Mammary epithelial cell (primary cell): ENCODE data around the gene TTC28.

Source experiments
- EZH2 ChIP-seq: IDR thresholded peaks from 2 replicates; pipeline ENCODE4 v1.6.1; 2012; ENCODE audit warnings: low read length, inconsistent platforms, borderline replicate concordance
- TF ChIP-seq, protein P1 (sequence below), 2 donors: IDR thresholded peaks in 1 of 2; conservative IDR thresholded peaks in 1 of 2; 2 replicates each; pipeline ENCODE4 v1.5.1; 2011 to 2012; ENCODE audit warnings: inconsistent platforms in 2 of 2, low read length in 2 of 2, mild to moderate bottlenecking in 2 of 2, control low read depth in 1 of 2, low read depth in 1 of 2; ENCODE audit not compliant: insufficient read depth in 1 of 2; ENCODE audit errors: extremely low read depth in 1 of 2

DNA sequence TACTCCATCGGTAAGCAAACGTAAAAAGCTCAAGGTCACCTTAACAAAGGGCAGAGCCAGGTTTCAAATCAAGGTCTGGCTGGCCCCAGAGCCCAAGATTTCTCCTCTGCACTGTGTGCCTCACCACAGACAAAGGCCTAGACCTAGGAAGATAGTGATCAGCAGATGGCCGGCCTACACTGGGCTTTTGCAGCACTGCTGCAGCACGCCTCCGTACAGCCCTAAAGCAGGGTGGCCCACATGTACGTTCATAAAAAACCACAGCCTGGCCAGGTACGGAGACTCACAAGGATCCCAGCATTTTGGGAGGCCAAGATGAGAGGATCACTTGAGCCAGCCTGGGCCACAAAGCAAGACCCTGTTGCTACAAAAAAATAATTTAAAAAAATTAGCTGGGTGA, 654.3 kb downstream of the TTC28 start:
- TF ChIP-seq EZH2 = no peak
- TF ChIP-seq, protein P1, sequence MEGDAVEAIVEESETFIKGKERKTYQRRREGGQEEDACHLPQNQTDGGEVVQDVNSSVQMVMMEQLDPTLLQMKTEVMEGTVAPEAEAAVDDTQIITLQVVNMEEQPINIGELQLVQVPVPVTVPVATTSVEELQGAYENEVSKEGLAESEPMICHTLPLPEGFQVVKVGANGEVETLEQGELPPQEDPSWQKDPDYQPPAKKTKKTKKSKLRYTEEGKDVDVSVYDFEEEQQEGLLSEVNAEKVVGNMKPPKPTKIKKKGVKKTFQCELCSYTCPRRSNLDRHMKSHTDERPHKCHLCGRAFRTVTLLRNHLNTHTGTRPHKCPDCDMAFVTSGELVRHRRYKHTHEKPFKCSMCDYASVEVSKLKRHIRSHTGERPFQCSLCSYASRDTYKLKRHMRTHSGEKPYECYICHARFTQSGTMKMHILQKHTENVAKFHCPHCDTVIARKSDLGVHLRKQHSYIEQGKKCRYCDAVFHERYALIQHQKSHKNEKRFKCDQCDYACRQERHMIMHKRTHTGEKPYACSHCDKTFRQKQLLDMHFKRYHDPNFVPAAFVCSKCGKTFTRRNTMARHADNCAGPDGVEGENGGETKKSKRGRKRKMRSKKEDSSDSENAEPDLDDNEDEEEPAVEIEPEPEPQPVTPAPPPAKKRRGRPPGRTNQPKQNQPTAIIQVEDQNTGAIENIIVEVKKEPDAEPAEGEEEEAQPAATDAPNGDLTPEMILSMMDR (conservative IDR thresholded peaks at IDR 0.05 in 1 of 2, IDR thresholded peaks at IDR 0.05 in 1 of 2; ENCODE audit: extremely low read depth in 1 of 2, insufficient read depth in 1 of 2, low read depth in 1 of 2, low read length in 2 of 2) = no peak
